Pancreas (tissue), 10 donors: ENCODE measurements around the gene DERL3. TPM values are rescaled to one million over a fixed set of nuclear protein-coding genes. Genes with fewer than 3 reads are reported as not detected.
A peak's percentile ranks its signal among the peaks of the same experiment; 100 is the strongest.

Experiments used
- ATAC-seq, 4 donors: fragments of 200-7000 bp; cut with Tn5 transposase; one replicate each; pipeline versions ENCODE4 v1.8.0 to v1.9.1; 2020; ENCODE audit warnings: mild to moderate bottlenecking in 4 of 4, moderate library complexity in 4 of 4
- DNase-seq, 6 donors: peaks; one replicate each; pipeline ENCODE4 v3.0.0-alpha.2; 2020
- FAIRE-seq: peaks from 2 replicates; lab custom pipeline; 2012; peaks lifted over from hg19 to GRCh38; lab: Jason Lieb, UNC
- H3K27ac ChIP-seq, 4 donors: fragments of 200-600 bp; sonication (generic); 1 replicate in 3 of 4; 2 replicates in 1 of 4; pipeline versions ENCODE4 v1.5.0 to v1.8.0; 2020
- H3K27me3 ChIP-seq, 4 donors: fragments of 200-600 bp; one replicate each; pipeline ENCODE4 v1.8.0; 2021
- H3K36me3 ChIP-seq, 3 donors: fragments of 200-600 bp; sonication (generic) in 1 of 3; one replicate each; pipeline versions ENCODE4 v1.5.0 to v1.8.0; 2020 to 2021
- H3K4me1 ChIP-seq, 3 donors: fragments of 200-600 bp; one replicate each; pipeline ENCODE4 v1.8.0; 2021
- H3K4me3 ChIP-seq, 4 donors: fragments of 200-600 bp; sonication (generic) in 2 of 4; one replicate each; pipeline versions ENCODE4 v1.5.0 to v1.8.0; 2020 to 2021
- H3K9me3 ChIP-seq, 4 donors: fragments of 200-600 bp; one replicate each; pipeline ENCODE4 v1.8.0; 2021
- WGBS, 2 donors: extraction: QIAGEN DNeasy Blood & Tissue Kit; methylation state at CpG; one replicate each; pipeline ENCODE4 v1.1.7; 2013; 5-methylcytosine and 5-hydroxymethylcytosine counted together
- intact Hi-C, 3 donors: fragments of 100-400 bp; cut with DNase I; formaldehyde crosslinking; loops; one replicate each; pipeline versions ENCODE4 v1.11.1 to v1.14.2; 2022
- polyA plus RNA-seq, 2 donors: library from polyadenylated mRNA; stranded (reverse); fragments of 200-250 nt; gene quantifications; one replicate each; pipeline ENCODE4 v1.2.3, GENCODE V29; 2013
- total RNA-seq, 6 donors: library from RNA; stranded (reverse); fragmentation: NEBNext Ultra II Directional in 4 of 6; extraction: Animal tissue kit (Norgen Biotek cat#: 25700) in 4 of 6; gene quantifications; one replicate each; pipeline versions ENCODE4 v1.2.1 to v1.2.4, GENCODE V29; 2021 to 2023
- TF ChIP-seq, protein P1 (sequence below), 4 donors: fragments of 200-600 bp; sonication (generic) in 3 of 4; IDR thresholded peaks; one replicate each; pipeline versions ENCODE4 v1.5.0 to v1.8.0; 2021; ENCODE audit warnings: antibody characterized with exemption in 4 of 4
- donor health status: healthy with polysubstance abuse.
- donor health status: DM: no; HTN: no; CAD: no; lungs with moderate emphysema.
- donor health status: DM: no; HTN: no; CAD: no.
- donor health status: control.
- donor health status: control.
- donor health status: Bipolar disorder and iron deficiency.
- donor health status: DM: yes; HTN: yes; CAD: no.
- donor health status: DM: no; HTN: no; CAD: no.
- donor health status: DM: no; HTN: no; CAD: no.
- donor health status: DM: yes; HTN: yes; CAD: no.

DERL3 gene
- total and polyA plus RNA-seq, 8 donors, result 13.0 to 26.5 (median 19.6) TPM

GRCh38 chr22:23837911-23838680, 710 bp downstream of the DERL3 start:
- WGBS, 2 donors, result 13% methylated on average over 41 of the region's 41 CpGs
- peak in 2 of 4 donors; percentile 0 to 1 for ATAC-seq
- Histone ChIP-seq H3K27me3 (no peaks in the 10 kb centered on the region), H3K27ac (peak overlapping the region in 3 of 4 donors; percentile 7 to 64 (median 30)), H3K4me3 (peak overlapping the region; percentile 20 to 72 (median 50)), H3K4me1 (peaks cover 0 to 13% (median 13%) of the 10 kb centered on the region in 3 donors), H3K36me3 (peaks cover 0 to 17% (median 3%) of the 10 kb centered on the region in 3 donors), H3K9me3 (no peaks in the 10 kb centered on the region)
- DNase-seq, result peak in 2 of 6 donors; percentile 43 to 79
- intact Hi-C loops, result no loop called here
- TF ChIP-seq, protein P1, sequence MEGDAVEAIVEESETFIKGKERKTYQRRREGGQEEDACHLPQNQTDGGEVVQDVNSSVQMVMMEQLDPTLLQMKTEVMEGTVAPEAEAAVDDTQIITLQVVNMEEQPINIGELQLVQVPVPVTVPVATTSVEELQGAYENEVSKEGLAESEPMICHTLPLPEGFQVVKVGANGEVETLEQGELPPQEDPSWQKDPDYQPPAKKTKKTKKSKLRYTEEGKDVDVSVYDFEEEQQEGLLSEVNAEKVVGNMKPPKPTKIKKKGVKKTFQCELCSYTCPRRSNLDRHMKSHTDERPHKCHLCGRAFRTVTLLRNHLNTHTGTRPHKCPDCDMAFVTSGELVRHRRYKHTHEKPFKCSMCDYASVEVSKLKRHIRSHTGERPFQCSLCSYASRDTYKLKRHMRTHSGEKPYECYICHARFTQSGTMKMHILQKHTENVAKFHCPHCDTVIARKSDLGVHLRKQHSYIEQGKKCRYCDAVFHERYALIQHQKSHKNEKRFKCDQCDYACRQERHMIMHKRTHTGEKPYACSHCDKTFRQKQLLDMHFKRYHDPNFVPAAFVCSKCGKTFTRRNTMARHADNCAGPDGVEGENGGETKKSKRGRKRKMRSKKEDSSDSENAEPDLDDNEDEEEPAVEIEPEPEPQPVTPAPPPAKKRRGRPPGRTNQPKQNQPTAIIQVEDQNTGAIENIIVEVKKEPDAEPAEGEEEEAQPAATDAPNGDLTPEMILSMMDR (IDR thresholded peaks at IDR 0.05), result no peak
- no peak for FAIRE-seq

DNA sequence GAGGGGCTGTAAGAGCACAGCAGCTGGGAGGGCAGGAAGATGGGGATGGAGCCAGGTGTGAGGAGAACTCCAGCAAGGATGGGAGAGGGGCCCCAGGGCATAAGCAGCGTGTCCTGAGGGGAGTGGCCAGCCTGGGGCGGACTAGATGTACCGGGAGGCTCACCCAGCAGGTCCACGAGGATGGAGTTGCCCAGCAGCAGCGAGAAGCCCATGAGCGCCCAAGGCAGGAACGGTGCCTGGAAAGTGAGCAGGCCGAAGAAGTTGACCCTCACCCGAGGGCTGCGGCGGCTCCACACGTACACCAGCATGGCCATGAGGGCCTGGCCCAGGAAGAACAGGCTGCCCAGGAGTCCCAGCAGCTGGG, 1.3 kb downstream of the DERL3 start:
- TF ChIP-seq, protein P1 (IDR thresholded peaks at IDR 0.05), result no peak
- H3K36me3 ChIP-seq, result peaks cover 0 to 17% (median 3%) of the 10 kb centered on the region in 3 donors
- no peaks in the 10 kb centered on the region for H3K9me3 ChIP-seq
- peak overlapping the region in 1 of 4 donors; percentile 64 for H3K27ac ChIP-seq
- DNase-seq (peak in 2 of 6 donors; percentile 18 to 76), FAIRE-seq (no peak), ATAC-seq (no peak)
- H3K4me1 ChIP-seq, result peaks cover 0 to 13% (median 13%) of the 10 kb centered on the region in 3 donors
- H3K27me3 ChIP-seq, result no peaks in the 10 kb centered on the region
- H3K4me3 ChIP-seq, result peak overlapping the region; percentile 20 to 72 (median 50)
- 34 to 38% methylated on average over 9 to 12 of the region's 12 CpGs for WGBS, 2 donors
- intact Hi-C loops, result no loop called here

DNA sequence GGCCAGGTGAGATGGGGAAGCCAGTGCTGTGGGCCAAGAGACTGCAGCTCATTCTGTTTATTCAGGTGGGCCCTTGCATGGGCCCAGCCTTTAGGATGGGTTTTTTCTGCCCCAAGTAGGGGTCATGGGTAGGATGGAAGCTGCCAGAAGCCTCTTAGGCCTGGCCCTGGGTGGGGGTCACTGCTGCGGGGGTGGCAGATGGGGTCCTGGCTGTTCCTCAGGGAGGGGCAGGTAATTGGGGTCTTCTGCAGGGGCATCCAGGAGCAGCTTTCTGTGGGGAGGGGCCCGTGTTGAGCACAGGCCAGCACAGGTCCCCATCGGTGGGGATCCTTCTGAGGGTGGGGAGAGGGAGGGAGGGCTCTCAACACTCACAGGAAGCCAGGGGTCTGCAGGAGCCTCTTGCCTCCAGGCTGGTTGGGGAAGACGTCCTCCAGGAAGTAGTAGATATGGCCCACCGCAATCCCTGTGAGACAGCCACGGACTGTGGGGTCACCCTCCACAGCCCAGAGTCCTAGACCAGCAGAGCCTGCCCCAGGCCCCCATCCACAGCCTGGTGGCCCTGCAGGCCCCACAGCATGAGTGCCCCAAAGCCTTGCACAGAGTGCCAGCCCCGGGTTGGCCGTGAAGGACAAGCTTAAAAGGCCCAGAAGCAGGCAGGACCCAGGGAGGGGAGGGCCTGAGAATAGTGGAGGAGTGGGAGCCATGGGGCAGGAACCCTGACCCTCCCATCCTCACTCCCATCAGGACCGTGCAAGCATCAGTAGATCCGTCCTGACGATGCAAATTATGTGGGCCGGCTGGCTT, 1.9 kb downstream of the DERL3 start:
- no peak for ATAC-seq
- TF ChIP-seq, protein P1 (IDR thresholded peaks at IDR 0.05), result no peak
- DNase-seq, result peak in 2 of 6 donors; percentile 44 to 66
- no peaks in the 10 kb centered on the region for H3K9me3 ChIP-seq
- no peak for FAIRE-seq
- 49 to 56% methylated on average over 12 of the region's 12 CpGs for WGBS, 2 donors
- no peak overlapping the region for H3K27ac ChIP-seq
- intact Hi-C loops, result no loop called here
- peak overlapping the region in 2 of 4 donors; percentile 58 to 72 for H3K4me3 ChIP-seq
- no peaks in the 10 kb centered on the region for H3K27me3 ChIP-seq
- peaks cover 0 to 13% (median 13%) of the 10 kb centered on the region in 3 donors for H3K4me1 ChIP-seq
- peaks cover 0 to 17% (median 3%) of the 10 kb centered on the region in 3 donors for H3K36me3 ChIP-seq

DNA sequence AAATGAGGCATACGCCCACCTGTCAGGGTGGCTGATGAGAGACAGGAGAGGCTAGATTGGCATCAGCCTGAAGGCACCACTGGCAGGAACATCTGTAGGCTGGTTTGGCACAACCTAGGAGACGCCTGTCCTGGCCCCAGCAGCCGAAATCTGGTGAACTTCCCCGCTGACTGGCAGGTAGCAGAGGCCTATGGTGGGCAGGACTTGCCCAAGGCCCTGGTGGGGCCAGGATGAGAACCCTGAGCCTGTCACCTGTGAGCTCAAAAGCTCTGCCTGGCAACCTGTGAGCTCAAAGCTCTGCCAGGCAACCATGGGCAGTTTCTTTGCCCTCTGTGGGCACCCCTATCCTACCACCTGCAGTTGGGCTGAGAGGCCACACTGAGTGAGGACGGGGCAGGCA, 2.5 kb downstream of the DERL3 start:
- Histone ChIP-seq H3K36me3 (peaks cover 0 to 22% (median 3%) of the 10 kb centered on the region in 3 donors), H3K9me3 (no peaks in the 10 kb centered on the region), H3K4me1 (peaks cover 0 to 13% (median 13%) of the 10 kb centered on the region in 3 donors), H3K27me3 (no peaks in the 10 kb centered on the region), H3K4me3 (no peak overlapping the region), H3K27ac (peak overlapping the region in 1 of 4 donors; percentile 23)
- FAIRE-seq (no peak), DNase-seq (peak in 1 of 6 donors; percentile 49), ATAC-seq (no peak)
- 67 to 69% methylated on average over 5 of the region's 5 CpGs for WGBS, 2 donors
- TF ChIP-seq, protein P1 (IDR thresholded peaks at IDR 0.05), result no peak
- intact Hi-C loops, result no loop called here
